ENCODE measurements around the gene RPIA.
A peak's percentile ranks its signal among the peaks of the same experiment; 100 is the strongest.

The RPIA gene

GRCh38 chr2:88686320-88686719, 5.2 kb upstream of the RPIA start:
- no peak for DNase-seq

- no peak for DNase-seq
Measured at GRCh38 chr2:88687384-88687783, 4.1 kb upstream of the RPIA start.

- peak; percentile 55 for DNase-seq
Measured at GRCh38 chr2:88690591-88691338, 708 bp upstream of the RPIA start.

- peak; percentile 41 for DNase-seq
Measured at GRCh38 chr2:88692187-88692586, 714 bp downstream of the RPIA start.

- DNase-seq = no peak
Measured at GRCh38 chr2:88693911-88694414, 2.5 kb downstream of the RPIA start.

GRCh38 chr2:88696611-88697010, 5.1 kb downstream of the RPIA start:
- no peak for DNase-seq

DNA sequence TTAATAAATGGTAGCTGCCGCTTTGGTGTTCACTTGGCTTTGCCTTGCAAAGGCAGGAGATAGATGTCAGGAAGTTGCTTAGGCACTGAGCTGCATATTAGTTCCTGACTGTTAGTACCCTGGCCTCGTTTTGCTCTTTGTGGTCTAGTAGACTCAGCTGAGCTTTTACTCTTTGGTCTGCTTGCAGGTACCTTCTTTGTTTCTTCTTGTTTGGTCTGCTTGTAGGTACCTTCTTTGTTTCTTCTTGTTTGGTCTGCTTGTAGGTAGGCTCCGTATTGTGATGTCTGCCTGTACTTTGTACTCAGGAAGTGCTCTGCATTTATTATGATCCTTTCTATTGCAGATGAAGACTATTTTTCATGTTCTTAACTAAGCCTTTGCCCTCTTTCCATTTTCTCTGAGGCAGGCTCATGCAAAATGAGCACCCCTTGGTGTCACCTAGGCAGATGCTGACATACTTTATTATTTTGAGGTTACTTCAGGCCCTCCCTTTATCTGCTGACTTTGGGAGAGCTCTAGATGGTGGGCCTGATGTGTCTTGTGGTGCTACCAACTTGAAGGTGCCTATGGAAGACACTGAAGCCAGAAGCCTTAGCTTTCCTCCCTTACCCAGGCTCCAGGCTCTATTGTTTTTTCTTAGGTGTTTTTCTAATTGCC, 6.0 kb downstream of the RPIA start:
- peak; percentile 17 for DNase-seq

- no peak for DNase-seq
Measured at GRCh38 chr2:88698027-88698413, 6.5 kb downstream of the RPIA start.

DNA sequence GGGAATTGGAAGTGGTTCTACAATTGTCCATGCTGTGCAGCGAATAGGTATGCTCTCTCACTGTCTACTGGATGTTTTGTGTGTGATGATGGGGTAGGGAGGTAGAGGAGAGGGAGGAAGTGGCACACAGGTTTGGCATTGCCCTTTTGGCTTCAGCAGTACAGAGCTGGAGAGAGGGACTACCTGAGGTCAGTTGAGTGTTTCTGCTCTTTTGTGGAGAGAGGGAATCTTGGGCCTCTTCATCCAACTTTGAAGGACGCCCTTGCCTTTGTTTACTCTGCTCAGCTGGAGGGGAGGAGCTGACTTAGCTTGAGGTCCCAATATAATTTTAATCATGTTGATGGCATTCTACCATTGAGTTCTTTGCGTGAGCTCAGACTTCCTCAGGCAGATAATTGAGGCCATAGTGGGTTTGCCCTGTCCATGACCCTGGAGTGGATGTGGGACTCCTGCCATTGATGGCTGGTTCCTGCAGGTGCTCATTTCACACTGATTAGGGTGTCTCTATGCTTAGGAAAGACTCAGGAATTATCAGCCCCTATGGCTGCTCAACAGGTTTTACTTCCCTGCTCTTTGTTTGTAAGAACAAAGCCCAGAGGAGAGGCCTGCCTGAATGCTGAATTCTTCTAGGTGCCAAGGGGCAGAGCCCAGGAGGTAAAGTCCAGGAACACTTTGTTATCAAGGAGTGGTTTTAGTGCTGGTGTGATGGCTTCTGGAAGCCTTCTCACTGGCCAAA, 7.2 kb downstream of the RPIA start:
- no peak for DNase-seq

GRCh38 chr2:88707003-88707402, 15.5 kb downstream of the RPIA start:
- DNase-seq = no peak

DNA sequence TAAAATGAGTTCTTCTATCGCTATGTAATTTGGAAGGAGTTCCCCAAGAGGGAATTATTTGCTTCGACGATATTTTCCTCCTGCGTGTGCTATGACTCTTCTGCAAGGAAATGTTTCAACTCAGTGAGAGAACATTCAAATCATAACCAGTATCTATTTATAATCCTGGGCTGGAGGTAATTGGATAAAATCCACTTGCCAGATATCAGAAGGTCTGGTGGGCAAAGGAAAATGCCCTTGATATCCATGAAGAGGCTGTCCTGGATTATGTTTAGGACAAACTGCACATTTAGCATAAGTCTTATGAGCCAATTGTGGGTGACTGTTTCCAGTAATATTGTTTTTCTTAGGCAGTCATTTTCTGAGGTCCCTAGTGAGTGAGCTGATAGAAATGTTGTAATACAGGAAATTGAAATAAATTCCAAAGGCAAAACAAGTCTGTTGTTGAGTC, 17.7 kb downstream of the RPIA start:
- no peak for DNase-seq

DNA sequence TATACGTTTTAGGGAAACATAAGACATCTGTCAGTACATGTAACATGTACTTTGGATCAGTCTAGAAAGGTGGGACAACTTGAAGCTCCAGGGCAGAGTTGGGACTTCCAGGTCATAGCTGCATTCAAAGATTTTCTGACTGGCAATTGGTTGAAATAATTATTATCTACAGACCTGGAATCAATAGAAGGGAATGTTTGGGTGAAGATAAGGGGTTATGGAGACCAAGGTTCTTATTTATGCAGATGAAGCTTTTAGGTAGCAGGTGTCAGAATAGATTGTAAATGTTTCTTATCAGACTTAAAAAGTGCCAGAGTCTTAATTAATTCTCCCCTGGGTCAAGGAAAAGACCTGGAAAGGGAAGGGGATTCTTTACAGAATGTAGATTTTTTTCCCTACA, 19.8 kb downstream of the RPIA start:
- no peak for DNase-seq

DNA sequence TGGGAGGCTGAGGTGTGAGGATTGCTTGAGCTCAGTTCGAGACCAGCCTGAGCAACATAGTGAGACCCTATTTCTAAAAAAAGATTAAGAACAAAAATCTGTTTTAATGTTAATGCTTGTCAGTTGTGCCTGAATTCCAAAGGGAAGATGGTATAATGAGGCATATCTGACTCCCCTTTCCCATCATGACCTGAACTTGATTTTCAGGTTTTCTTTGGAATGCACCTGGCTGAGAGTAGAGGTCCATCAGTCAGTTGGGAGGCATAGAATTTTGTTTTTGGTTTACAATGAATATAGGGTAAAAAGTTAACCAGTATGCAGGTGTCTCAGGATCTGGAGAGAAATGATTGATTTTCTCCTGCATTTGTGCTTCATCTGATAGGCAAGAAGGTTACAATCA, 20.4 kb downstream of the RPIA start:
- no peak for DNase-seq

DNA sequence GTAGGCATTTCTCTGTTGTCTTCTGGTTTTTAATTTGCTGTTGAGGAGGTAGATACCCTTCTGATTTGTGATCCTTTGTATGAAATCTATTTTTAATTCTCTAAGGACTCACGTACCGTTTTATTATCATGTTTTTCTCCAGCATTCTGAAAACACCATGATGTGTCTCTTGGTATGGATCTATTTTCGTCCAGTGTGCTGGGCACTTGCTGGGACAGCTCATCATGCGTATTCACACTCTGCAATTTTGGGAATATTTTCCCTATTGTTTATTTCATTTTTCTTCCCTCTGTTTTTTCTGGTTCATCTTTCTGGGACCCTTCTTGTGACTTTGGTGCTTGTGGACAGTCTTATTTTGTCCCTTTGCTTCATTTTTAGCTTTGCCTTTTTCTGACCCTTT, 21.9 kb downstream of the RPIA start:
- no peak for DNase-seq

DNA sequence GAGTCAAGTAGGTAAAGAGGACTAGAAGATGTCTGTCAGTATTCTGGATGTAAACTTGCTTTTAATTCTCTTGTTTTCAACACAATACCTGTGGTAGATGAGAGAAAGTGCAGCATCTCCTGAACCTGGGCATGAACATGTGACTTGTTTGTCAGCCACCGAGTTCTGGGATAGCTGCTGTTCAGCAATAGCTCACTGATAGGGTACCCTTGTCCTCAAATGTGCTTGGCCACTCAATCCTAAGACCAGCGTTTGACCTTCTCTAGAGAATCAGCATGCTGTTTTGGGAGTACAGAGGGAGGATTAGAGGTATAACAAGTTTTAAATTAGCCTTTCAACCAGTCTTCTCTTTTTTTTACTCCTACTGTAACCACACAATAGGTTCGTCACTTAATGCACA, 23.2 kb downstream of the RPIA start:
- DNase-seq = no peak

- DNase-seq = no peak
Measured at GRCh38 chr2:88720399-88720798, 28.9 kb downstream of the RPIA start.

GRCh38 chr2:88721268-88721667, 29.8 kb downstream of the RPIA start:
- DNase-seq = no peak

DNA sequence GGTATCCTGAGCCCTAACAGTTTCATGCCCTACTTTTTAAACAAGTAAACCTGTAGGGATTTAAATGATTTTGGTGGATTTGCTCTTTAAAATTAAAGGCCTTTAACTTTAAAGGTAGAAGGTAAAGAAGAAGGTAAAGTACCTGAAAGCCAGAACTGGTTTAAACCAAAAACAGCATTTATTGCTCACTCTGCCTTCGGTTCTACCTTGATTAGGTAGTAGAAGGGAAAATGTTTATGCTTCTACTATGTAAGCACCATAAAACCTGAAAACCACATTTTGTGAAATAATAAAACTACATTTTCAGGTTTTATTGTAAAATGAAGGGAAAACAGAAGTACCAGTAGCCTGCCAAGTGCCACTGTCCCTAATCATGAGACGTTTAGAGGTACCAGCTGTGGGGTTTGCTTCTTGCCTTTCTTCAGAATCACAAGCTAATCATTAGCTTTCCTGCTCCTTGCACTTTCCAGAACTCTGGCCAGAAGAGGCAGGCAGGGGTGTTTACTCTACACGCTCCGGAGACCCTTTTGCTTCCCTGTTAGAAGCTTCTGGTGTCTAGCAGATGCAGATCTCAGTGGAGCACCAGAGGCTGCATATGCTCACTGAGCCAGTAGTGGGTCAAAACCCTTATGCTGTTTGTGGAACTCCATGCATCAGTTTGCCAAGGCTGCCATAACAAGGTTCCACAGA, 33.3 kb downstream of the RPIA start:
- no peak for DNase-seq

- no peak for DNase-seq
Measured at GRCh38 chr2:88729061-88729745, 37.7 kb downstream of the RPIA start.

DNA sequence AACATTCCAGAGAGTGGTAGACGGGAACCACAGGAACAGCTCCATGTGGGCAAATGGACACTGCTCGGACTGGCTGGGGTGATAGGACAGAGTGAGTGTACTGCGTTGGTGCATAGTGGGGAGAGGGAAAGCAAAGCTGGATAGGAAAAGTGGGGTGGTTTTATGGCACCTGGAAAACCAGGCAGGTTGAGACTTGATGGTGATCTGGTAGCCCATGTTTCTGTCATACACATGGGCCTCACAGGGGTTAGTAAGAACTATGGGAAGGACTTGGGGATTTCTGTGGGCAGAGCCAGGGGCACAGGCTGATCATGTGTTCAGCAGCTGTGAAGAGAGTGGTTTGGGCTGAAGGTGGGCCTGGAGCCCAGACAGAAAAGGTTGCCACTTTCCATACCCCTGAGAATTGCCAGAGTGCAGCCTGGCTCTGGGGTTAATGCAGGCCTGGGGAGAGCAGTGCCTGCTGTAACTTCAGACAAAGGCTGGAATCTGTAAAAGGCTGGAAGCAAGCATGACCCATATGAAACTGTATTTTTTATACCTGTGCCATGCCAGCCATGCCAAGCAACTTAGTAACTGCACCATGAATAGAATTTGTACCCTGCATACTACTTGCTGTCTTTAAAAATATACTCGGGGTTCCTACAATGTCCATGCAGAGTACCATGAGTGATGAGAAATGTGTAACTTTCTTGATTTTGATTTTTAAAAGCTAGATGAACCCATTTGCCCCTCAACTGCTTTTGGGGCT, 41.9 kb downstream of the RPIA start:
- no peak for DNase-seq

- no peak for DNase-seq
Measured at GRCh38 chr2:88735133-88735532, 43.7 kb downstream of the RPIA start.

GRCh38 chr2:88735853-88736252, 44.4 kb downstream of the RPIA start:
- DNase-seq = no peak

Data from CD4-positive, alpha-beta T cell treated with Interleukin-6 for 4 hours (primary cell).